Vagina (tissue), 2 donors: ENCODE results near the gene CCNT1. TPM values are rescaled to one million over a fixed set of nuclear protein-coding genes. Genes with fewer than 3 reads are reported as not detected.

ENCODE experiments used
- DNase-seq, 2 donors: peaks; one replicate each; pipeline ENCODE4 v3.0.0-alpha.2; 2017; ENCODE audit errors: extremely low spot score in 2 of 2
- H3K27ac ChIP-seq: fragments of 200-600 bp; sonication (generic); one replicate; pipeline ENCODE4 v1.5.1; 2019
- H3K27me3 ChIP-seq: fragments of 200-600 bp; sonication (generic); one replicate; pipeline ENCODE4 v1.5.1; 2019
- H3K36me3 ChIP-seq, 2 donors: fragments of 200-600 bp; sonication (generic); one replicate each; pipeline ENCODE4 v1.5.1; 2017 to 2019
- H3K4me1 ChIP-seq: fragments of 200-600 bp; sonication (generic); one replicate; pipeline ENCODE4 v1.5.1; 2019
- H3K4me3 ChIP-seq, 2 donors: fragments of 200-600 bp; sonication (generic); 1 replicate in 1 of 2; 2 replicates in 1 of 2; pipeline ENCODE4 v1.5.1; 2016 to 2019
- H3K9me3 ChIP-seq: fragments of 200-600 bp; sonication (generic); one replicate; pipeline ENCODE4 v1.5.1; 2019
- POLR2A ChIP-seq, 2 donors: fragments of 450-650 bp; IDR thresholded peaks; one replicate each; pipeline ENCODE4 v1.6.1; 2017; ENCODE audit warnings: antibody characterized with exemption in 2 of 2, mild to moderate bottlenecking in 2 of 2, moderate library complexity in 2 of 2
- POLR2AphosphoS5 ChIP-seq, 2 donors: sonication (generic); formaldehyde crosslinking; IDR thresholded peaks; one replicate each; pipeline ENCODE4 v1.9.0; 2017; ENCODE audit warnings: antibody characterized with exemption in 2 of 2, mild to moderate bottlenecking in 2 of 2, low read depth in 1 of 2; ENCODE audit not compliant: insufficient read depth in 1 of 2
- intact Hi-C: fragments of 100-400 bp; cut with DNase I; formaldehyde crosslinking; loops from one replicate; pipeline ENCODE4 v1.15.1; 2023
- total RNA-seq: library from RNA; depleted of rRNA; stranded (reverse); fragments of >200 nt; gene quantifications from one replicate; pipeline ENCODE4 v1.2.3, GENCODE V29; 2016
- TF ChIP-seq, protein P1 (sequence below), 3 experiments: fragments of 450-650 bp in 2 of 3; fragments of 200-600 bp in 1 of 3; sonication (generic) in 1 of 3; IDR thresholded peaks; one replicate each; pipeline ENCODE4 v1.5.1; 2017 to 2019; ENCODE audit warnings: antibody characterized with exemption in 3 of 3, mild to moderate bottlenecking in 2 of 3, moderate library complexity in 2 of 3

Gene CCNT1
- total RNA-seq, 1 donor from 2014 or later, result 58.4 TPM

DNA sequence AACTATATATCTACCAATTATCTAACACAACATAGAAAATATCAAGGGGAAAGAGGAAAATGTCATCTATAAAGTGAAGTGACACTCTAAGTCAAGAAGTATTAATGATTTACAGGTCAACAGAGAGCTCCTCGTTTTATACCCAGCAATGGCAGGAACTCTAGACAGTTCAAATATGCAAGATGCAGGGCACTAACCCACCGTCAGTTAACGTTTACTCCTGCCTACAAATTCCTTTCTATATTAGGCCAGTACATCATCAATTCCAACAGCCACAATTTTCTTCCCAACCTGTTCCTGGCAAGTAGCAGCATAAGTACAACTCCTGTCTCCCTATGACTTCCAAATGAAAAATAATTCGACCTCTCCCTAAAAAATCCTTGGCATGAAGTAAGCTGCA, 25.5 kb downstream of the CCNT1 start:
- H3K4me1 ChIP-seq, result no peaks in the 10 kb centered on the region
- DNase-seq, result no peak
- H3K9me3 ChIP-seq, result no peaks in the 10 kb centered on the region
- no peak overlapping the region for H3K4me3 ChIP-seq
- peaks cover 0 to 41% of the 10 kb centered on the region in 2 donors for H3K36me3 ChIP-seq
- TF ChIP-seq, protein P1, sequence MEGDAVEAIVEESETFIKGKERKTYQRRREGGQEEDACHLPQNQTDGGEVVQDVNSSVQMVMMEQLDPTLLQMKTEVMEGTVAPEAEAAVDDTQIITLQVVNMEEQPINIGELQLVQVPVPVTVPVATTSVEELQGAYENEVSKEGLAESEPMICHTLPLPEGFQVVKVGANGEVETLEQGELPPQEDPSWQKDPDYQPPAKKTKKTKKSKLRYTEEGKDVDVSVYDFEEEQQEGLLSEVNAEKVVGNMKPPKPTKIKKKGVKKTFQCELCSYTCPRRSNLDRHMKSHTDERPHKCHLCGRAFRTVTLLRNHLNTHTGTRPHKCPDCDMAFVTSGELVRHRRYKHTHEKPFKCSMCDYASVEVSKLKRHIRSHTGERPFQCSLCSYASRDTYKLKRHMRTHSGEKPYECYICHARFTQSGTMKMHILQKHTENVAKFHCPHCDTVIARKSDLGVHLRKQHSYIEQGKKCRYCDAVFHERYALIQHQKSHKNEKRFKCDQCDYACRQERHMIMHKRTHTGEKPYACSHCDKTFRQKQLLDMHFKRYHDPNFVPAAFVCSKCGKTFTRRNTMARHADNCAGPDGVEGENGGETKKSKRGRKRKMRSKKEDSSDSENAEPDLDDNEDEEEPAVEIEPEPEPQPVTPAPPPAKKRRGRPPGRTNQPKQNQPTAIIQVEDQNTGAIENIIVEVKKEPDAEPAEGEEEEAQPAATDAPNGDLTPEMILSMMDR (IDR thresholded peaks at IDR 0.05), result no peak
- TF ChIP-seq POLR2AphosphoS5 (IDR thresholded peaks at IDR 0.05; ENCODE audit: insufficient read depth in 1 of 2, low read depth in 1 of 2), result no peak
- no peak for TF ChIP-seq POLR2A (IDR thresholded peaks at IDR 0.05)
- H3K27ac ChIP-seq, result no peak overlapping the region
- no peaks in the 10 kb centered on the region for H3K27me3 ChIP-seq
- intact Hi-C loops, result no loop called here

DNA sequence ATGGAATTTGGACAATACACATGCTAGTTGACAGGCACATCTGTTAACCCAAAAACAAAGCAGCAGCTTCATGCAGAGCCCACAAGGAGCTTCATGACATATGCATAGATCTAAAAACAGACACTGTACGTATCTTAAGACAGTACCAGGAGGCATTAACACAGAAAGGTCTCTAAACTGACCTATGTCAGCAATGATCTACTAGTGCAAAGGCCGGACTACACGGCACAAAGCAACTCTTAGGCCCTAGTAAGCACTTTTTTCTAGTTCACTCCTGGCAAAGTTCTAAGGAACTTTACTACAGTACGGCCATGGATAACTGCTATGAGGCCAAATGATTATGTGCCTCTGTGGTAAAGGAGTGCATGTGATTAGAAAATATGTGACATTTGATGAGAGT, 26.1 kb downstream of the CCNT1 start:
- no peak overlapping the region for H3K4me3 ChIP-seq
- H3K27ac ChIP-seq, result no peak overlapping the region
- peaks cover 0 to 36% of the 10 kb centered on the region in 2 donors for H3K36me3 ChIP-seq
- no peaks in the 10 kb centered on the region for H3K27me3 ChIP-seq
- intact Hi-C loops, result no loop called here
- DNase-seq, result no peak
- no peak for TF ChIP-seq POLR2A (IDR thresholded peaks at IDR 0.05)
- no peak for TF ChIP-seq POLR2AphosphoS5 (IDR thresholded peaks at IDR 0.05; ENCODE audit: insufficient read depth in 1 of 2, low read depth in 1 of 2)
- TF ChIP-seq, protein P1 (IDR thresholded peaks at IDR 0.05), result no peak
- H3K4me1 ChIP-seq, result no peaks in the 10 kb centered on the region
- H3K9me3 ChIP-seq, result no peaks in the 10 kb centered on the region

DNA sequence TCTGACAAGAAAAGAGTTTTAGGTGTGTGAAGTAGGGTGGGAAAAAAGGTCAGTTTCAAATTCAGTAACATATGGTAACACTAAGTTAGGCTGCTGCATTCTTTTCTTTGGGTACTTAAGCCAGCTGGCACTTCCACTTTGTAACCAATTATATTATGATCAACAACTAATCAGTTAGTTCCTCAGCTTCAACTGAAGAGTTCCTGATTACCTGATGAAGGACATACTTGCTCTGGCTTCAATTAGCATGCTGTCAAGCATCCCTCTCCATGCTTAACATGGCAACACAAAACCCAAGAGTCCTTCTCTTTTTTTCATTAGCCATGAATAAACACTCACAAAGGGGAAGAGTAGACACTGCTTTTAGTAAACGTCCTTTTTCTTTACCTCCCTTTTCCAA, 27.7 kb downstream of the CCNT1 start:
- Histone ChIP-seq H3K9me3 (no peaks in the 10 kb centered on the region), H3K27me3 (no peaks in the 10 kb centered on the region), H3K4me1 (no peaks in the 10 kb centered on the region), H3K36me3 (peaks cover 0 to 21% of the 10 kb centered on the region in 2 donors), H3K27ac (no peak overlapping the region), H3K4me3 (no peak overlapping the region)
- DNase-seq, result no peak
- TF ChIP-seq POLR2AphosphoS5 (IDR thresholded peaks at IDR 0.05; ENCODE audit: insufficient read depth in 1 of 2, low read depth in 1 of 2) (no peak), POLR2A (IDR thresholded peaks at IDR 0.05) (no peak)
- TF ChIP-seq, protein P1 (IDR thresholded peaks at IDR 0.05), result no peak
- intact Hi-C loops, result no loop called here

DNA sequence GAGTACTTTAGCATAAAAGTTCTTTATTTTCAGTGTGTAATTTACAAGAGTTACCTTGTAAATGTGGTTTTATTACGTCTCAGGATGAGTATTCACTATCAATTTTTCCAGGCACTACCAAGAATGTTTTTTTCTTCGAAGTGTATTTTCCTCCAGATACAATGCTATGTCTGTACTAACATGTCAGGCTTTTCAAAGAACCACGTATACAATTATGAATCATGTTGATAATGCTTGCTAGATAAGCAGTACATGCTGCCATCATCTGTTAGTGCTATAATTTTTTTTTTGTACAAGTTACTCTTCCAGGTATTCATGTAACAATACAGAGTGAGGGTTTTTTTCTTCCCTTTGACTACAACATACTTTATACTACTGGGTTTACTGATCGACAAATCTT, 28.9 kb downstream of the CCNT1 start:
- intact Hi-C loops, result no loop called here
- TF ChIP-seq, protein P1 (IDR thresholded peaks at IDR 0.05), result no peak
- no peak for TF ChIP-seq POLR2AphosphoS5 (IDR thresholded peaks at IDR 0.05; ENCODE audit: insufficient read depth in 1 of 2, low read depth in 1 of 2)
- TF ChIP-seq POLR2A (IDR thresholded peaks at IDR 0.05), result no peak

DNA sequence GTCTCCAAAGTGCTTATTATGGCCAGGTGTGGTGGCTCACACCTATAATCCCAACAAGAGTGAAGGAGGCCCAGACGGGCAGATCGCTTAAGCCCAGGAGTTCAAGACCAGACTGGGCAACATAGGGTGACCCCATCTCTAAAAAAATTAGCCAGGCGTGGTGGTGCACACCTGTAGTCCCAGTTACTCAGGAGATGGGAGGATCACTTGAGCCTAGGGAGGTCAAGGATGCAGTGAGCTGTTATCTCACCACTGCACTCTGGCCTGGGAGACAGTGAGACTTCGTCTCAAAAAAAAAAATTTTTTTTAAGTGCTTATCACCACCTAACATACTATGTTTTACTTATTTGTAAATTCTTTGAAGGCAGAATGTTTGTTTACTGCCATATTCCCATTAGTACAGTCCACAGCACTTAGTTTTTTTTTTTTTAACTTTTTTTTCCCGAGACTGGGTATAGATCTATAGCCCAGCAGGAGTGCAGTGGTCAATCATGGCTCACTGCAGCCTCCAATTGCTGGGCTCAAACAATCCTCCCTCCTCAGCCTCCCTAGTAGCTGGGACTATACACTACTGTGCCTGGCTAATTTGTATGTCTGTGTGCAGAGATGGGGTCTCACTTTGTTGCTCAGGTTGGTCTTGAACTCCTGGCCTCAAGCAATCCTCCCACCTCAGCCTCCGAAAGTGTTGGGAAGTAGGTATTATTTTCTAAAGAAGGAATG, 29.7 kb downstream of the CCNT1 start:
- Histone ChIP-seq H3K27ac (no peak overlapping the region), H3K4me3 (no peak overlapping the region), H3K36me3 (peaks cover 0 to under 1% of the 10 kb centered on the region in 2 donors), H3K27me3 (no peaks in the 10 kb centered on the region), H3K4me1 (peaks cover 7% of the 10 kb centered on the region), H3K9me3 (no peaks in the 10 kb centered on the region)
- DNase-seq, result no peak
- TF ChIP-seq, protein P1 (IDR thresholded peaks at IDR 0.05), result no peak
- TF ChIP-seq POLR2A (IDR thresholded peaks at IDR 0.05), result no peak
- TF ChIP-seq POLR2AphosphoS5 (IDR thresholded peaks at IDR 0.05; ENCODE audit: insufficient read depth in 1 of 2, low read depth in 1 of 2), result no peak
- intact Hi-C loops, result no loop called here

More for the DNA sequence above, 28.9 kb downstream of the CCNT1 start:
- Histone ChIP-seq H3K4me1 (peaks cover 5% of the 10 kb centered on the region), H3K9me3 (no peaks in the 10 kb centered on the region), H3K27me3 (no peaks in the 10 kb centered on the region), H3K27ac (no peak overlapping the region), H3K36me3 (peaks cover 0 to 8% of the 10 kb centered on the region in 2 donors), H3K4me3 (no peak overlapping the region)
- DNase-seq, result no peak
